HG03108 (cell line): Measurements from ENCODE around the gene GLB1L2.
"Not testable (repeated sequence)": the region's sequence is repeated elsewhere in the genome, so short reads cannot be mapped to it uniquely, and the experiment has no call there.

Experiments
- ATAC-seq: cut with Tn5 transposase; IDR thresholded peaks from one replicate; pipeline ENCODE4 v1.9.1; 2021; ENCODE audit warnings: moderate library complexity; ENCODE audit not compliant: unreplicated experiment

The GLB1L2 gene

GRCh38 chr11:134322553-134322952 lies 9.2 kb upstream of the GLB1L2 start:
- ATAC-seq: no peak

- no peak for ATAC-seq
These were observed 3.4 kb upstream of the GLB1L2 start for GRCh38 chr11:134328433-134328832.

GRCh38 chr11:134330611-134331353 lies 1.0 kb upstream of the GLB1L2 start:
- ATAC-seq: no peak

GRCh38 chr11:134332189-134332631 lies 422 bp downstream of the GLB1L2 start:
- ATAC-seq: no peak

GRCh38 chr11:134332782-134333181 lies 994 bp downstream of the GLB1L2 start:
- ATAC-seq: no peak

GRCh38 chr11:134333312-134333711 lies 1.5 kb downstream of the GLB1L2 start:
- no peak for ATAC-seq

GRCh38 chr11:134333946-134334345 lies 2.2 kb downstream of the GLB1L2 start:
- no peak for ATAC-seq

- no peak for ATAC-seq
These were observed 3.2 kb downstream of the GLB1L2 start for GRCh38 chr11:134334796-134335571.

- no peak for ATAC-seq
These were observed 5.3 kb downstream of the GLB1L2 start for GRCh38 chr11:134337051-134337450.

- ATAC-seq: no peak
These were observed 6.3 kb downstream of the GLB1L2 start for GRCh38 chr11:134338068-134338467.

GRCh38 chr11:134338654-134339053 lies 6.9 kb downstream of the GLB1L2 start:
- no peak for ATAC-seq

- no peak for ATAC-seq
These were observed 8.0 kb downstream of the GLB1L2 start for GRCh38 chr11:134339756-134340155.

- ATAC-seq: no peak
These were observed 8.7 kb downstream of the GLB1L2 start for GRCh38 chr11:134340354-134340964.

GRCh38 chr11:134341805-134342571 lies 10.2 kb downstream of the GLB1L2 start:
- no peak for ATAC-seq

GRCh38 chr11:134342572-134343340 lies 11.0 kb downstream of the GLB1L2 start:
- no peak for ATAC-seq

GRCh38 chr11:134343646-134344045 lies 11.9 kb downstream of the GLB1L2 start:
- no peak for ATAC-seq

GRCh38 chr11:134344497-134345236 lies 12.9 kb downstream of the GLB1L2 start:
- not testable (repeated sequence) for ATAC-seq

- ATAC-seq: no peak
These were observed 13.4 kb downstream of the GLB1L2 start for GRCh38 chr11:134345237-134345550.

- no peak for ATAC-seq
These were observed 14.6 kb downstream of the GLB1L2 start for GRCh38 chr11:134346101-134346975.
